Gastrocnemius medialis (tissue), 4 donors: ENCODE results near the gene TMEM150B.

Experiments used
- POLR2A ChIP-seq, 2 donors: fragments of 450-650 bp; IDR thresholded peaks; one replicate each; pipeline ENCODE4 v1.6.1; 2017; ENCODE audit warnings: antibody characterized with exemption in 2 of 2, mild to moderate bottlenecking in 2 of 2, moderate library complexity in 2 of 2
- TF ChIP-seq, protein P1 (sequence below), 5 experiments: fragments of 450-650 bp in 3 of 5; fragments of 200-600 bp in 2 of 5; sonication (generic) in 2 of 5; IDR thresholded peaks in 4 of 5; conservative IDR thresholded peaks in 1 of 5; 1 replicate in 4 of 5; 2 replicates in 1 of 5; pipeline ENCODE4 v1.5.1; 2016 to 2019; ENCODE audit warnings: antibody characterized with exemption in 5 of 5, mild to moderate bottlenecking in 3 of 5, moderate library complexity in 3 of 5

DNA sequence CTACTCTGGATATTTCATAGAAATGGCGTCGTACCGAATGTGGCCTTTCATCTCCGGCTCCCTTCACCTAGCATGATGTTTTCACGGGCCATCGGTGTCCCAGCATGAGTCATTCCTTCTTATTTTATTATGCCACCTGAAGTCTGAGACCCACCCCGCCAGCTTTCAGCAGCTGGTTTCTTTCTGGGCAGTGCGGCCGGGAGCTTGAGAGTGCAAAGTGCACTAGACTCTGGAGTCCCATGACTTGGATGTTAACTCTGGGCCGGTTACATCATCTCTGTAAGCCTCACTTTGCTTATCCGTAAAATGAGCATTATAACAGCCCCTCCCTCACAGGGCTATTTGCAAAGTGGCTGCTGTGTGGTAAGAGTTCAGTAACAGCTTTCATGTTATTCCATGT is 8.7 kb upstream of the TMEM150B start:
- TF ChIP-seq POLR2A (IDR thresholded peaks at IDR 0.05) = no peak
- TF ChIP-seq, protein P1, sequence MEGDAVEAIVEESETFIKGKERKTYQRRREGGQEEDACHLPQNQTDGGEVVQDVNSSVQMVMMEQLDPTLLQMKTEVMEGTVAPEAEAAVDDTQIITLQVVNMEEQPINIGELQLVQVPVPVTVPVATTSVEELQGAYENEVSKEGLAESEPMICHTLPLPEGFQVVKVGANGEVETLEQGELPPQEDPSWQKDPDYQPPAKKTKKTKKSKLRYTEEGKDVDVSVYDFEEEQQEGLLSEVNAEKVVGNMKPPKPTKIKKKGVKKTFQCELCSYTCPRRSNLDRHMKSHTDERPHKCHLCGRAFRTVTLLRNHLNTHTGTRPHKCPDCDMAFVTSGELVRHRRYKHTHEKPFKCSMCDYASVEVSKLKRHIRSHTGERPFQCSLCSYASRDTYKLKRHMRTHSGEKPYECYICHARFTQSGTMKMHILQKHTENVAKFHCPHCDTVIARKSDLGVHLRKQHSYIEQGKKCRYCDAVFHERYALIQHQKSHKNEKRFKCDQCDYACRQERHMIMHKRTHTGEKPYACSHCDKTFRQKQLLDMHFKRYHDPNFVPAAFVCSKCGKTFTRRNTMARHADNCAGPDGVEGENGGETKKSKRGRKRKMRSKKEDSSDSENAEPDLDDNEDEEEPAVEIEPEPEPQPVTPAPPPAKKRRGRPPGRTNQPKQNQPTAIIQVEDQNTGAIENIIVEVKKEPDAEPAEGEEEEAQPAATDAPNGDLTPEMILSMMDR (IDR thresholded peaks at IDR 0.05 in 4 of 5, conservative IDR thresholded peaks at IDR 0.05 in 1 of 5) = no peak
